Activated naive CD8-positive, alpha-beta T cell treated with anti-CD3 and anti-CD28 coated beads, Interleukin-2, amount 50 U/mL, for 16 hours (primary cell): ENCODE data around the gene KRT39.
"Not testable (repeated sequence)": the region's sequence is repeated elsewhere in the genome, so short reads cannot be mapped to it uniquely, and the experiment has no call there.

Source experiments
- DNase-seq: peaks from one replicate; pipeline ENCODE4 v3.0.0-alpha.2; 2020; ENCODE audit warnings: low read depth, low spot score

KRT39 gene

GRCh38 chr17:40966848-40967247 lies at the start of gene KRT39:
TSS of gene KRT39 (minus strand) at chr17:40966948. CDS start at chr17:40966856, 92 bp downstream.
- DNase-seq, result no peak

- DNase-seq, result no peak
These were observed 48.7 kb upstream of the KRT39 start for GRCh38 chr17:41015454-41015853.

- DNase-seq, result no peak
These were observed 46.9 kb upstream of the KRT39 start for GRCh38 chr17:41013606-41014005.

- no peak for DNase-seq
These were observed 46.4 kb upstream of the KRT39 start for GRCh38 chr17:41013181-41013580.

GRCh38 chr17:41012326-41013120 lies 45.8 kb upstream of the KRT39 start:
- no peak for DNase-seq

- no peak for DNase-seq
These were observed 43.7 kb upstream of the KRT39 start for GRCh38 chr17:41010441-41010840.

GRCh38 chr17:41009936-41010335 lies 43.2 kb upstream of the KRT39 start:
- no peak for DNase-seq

- DNase-seq, result no peak
These were observed 42.6 kb upstream of the KRT39 start for GRCh38 chr17:41009301-41009760.

- no peak for DNase-seq
These were observed 42.1 kb upstream of the KRT39 start, which contains the start of gene KRTAP3-1 for GRCh38 chr17:41008811-41009210. TSS of gene KRTAP3-1 (minus strand) at chr17:41009128. CDS start at chr17:41009074, 54 bp downstream.

- no peak for DNase-seq
These were observed 37.6 kb upstream of the KRT39 start for GRCh38 chr17:41004397-41004796.

GRCh38 chr17:41003926-41004325 lies 37.2 kb upstream of the KRT39 start:
- DNase-seq, result no peak

- no peak for DNase-seq
These were observed 36.1 kb upstream of the KRT39 start for GRCh38 chr17:41002814-41003213.

- no peak for DNase-seq
These were observed 35.0 kb upstream of the KRT39 start for GRCh38 chr17:41001795-41002194.

- DNase-seq, result not testable (repeated sequence)
These were observed 32.8 kb upstream of the KRT39 start, which contains the start of gene KRTAP3-2 for GRCh38 chr17:40999563-40999962. TSS of gene KRTAP3-2 (minus strand) at chr17:40999906. CDS start at chr17:40999853, 53 bp downstream.

- DNase-seq, result no peak
These were observed 30.6 kb upstream of the KRT39 start for GRCh38 chr17:40997361-40997760.

- no peak for DNase-seq
These were observed 30.1 kb upstream of the KRT39 start for GRCh38 chr17:40996829-40997228.

GRCh38 chr17:40995116-40995515 lies 28.4 kb upstream of the KRT39 start:
- no peak for DNase-seq

- no peak for DNase-seq
These were observed 27.1 kb upstream of the KRT39 start, which contains the start of gene KRTAP3-3 for GRCh38 chr17:40993839-40994238. TSS of gene KRTAP3-3 (minus strand) at chr17:40994164. CDS start at chr17:40994097, 67 bp downstream.

GRCh38 chr17:40993084-40993483 lies 26.3 kb upstream of the KRT39 start:
- no peak for DNase-seq

- DNase-seq, result no peak
These were observed 25.9 kb upstream of the KRT39 start for GRCh38 chr17:40992666-40993065.

- no peak for DNase-seq
These were observed 20.2 kb upstream of the KRT39 start for GRCh38 chr17:40986920-40987319.

- no peak for DNase-seq
These were observed 17.5 kb upstream of the KRT39 start, which contains the start of gene KRT40 for GRCh38 chr17:40984226-40984625. TSS of gene KRT40 (minus strand) at chr17:40984326. CDS start at chr17:40984273, 53 bp downstream.

GRCh38 chr17:40981115-40981514 lies 14.4 kb upstream of the KRT39 start:
- DNase-seq, result no peak
